Muscle of leg (tissue), 11 donors: ENCODE data around the gene GOLGA3. TPM values are rescaled to one million over a fixed set of nuclear protein-coding genes. Genes with fewer than 3 reads are reported as not detected.
"Not testable (repeated sequence)": the region's sequence is repeated elsewhere in the genome, so short reads cannot be mapped to it uniquely, and the experiment has no call there.

Experiments
- DNase-seq: peaks from one replicate; pipeline ENCODE4 v3.0.0; 2013
- H3K27ac ChIP-seq: one replicate; pipeline ENCODE4 v1.5.1; 2013; ENCODE audit warnings: mild to moderate bottlenecking, low read length, control low read depth
- H3K27me3 ChIP-seq: one replicate; pipeline ENCODE4 v1.6.1; 2013; ENCODE audit warnings: low read length; ENCODE audit not compliant: control insufficient read depth, insufficient read depth
- H3K36me3 ChIP-seq: one replicate; pipeline ENCODE4 v1.6.1; 2013; ENCODE audit warnings: low read length; ENCODE audit not compliant: control insufficient read depth, insufficient read depth
- H3K4me1 ChIP-seq: one replicate; pipeline ENCODE4 v1.6.1; 2013; ENCODE audit warnings: low read length; ENCODE audit not compliant: control insufficient read depth, insufficient read depth
- H3K4me3 ChIP-seq: one replicate; pipeline ENCODE4 v1.5.1; 2013; ENCODE audit warnings: low read length, control low read depth
- H3K9me3 ChIP-seq: replicated peaks from 2 replicates; pipeline ENCODE4 v1.6.1; 2013; ENCODE audit warnings: low read depth, low read length; ENCODE audit not compliant: control insufficient read depth
- WGBS: methylation state at CpG from one replicate; pipeline ENCODE4 v1.1.5; 2013; ENCODE audit warnings: missing lambda C conversion rate; ENCODE audit not compliant: insufficient coverage; 5-methylcytosine and 5-hydroxymethylcytosine counted together
- polyA plus RNA-seq, 8 donors: library from polyadenylated mRNA; unstranded; fragments of 120-200 nt; gene quantifications; one replicate each; pipeline versions ENCODE4 v1.2.1 to v1.2.3, GENCODE V29; 2013; ENCODE audit warnings: inconsistent platforms in 1 of 8, low replicate concordance in 1 of 8; ENCODE audit not compliant: insufficient read length in 8 of 8, insufficient read depth in 1 of 8
- total RNA-seq: library from RNA; stranded (reverse); fragments of 120-200 nt; gene quantifications from one replicate; pipeline ENCODE4 v1.2.4, GENCODE V29; 2013

The GOLGA3 gene
- total and polyA plus RNA-seq, 9 donors: 31.3 to 57.9 (median 41.3) TPM

DNA sequence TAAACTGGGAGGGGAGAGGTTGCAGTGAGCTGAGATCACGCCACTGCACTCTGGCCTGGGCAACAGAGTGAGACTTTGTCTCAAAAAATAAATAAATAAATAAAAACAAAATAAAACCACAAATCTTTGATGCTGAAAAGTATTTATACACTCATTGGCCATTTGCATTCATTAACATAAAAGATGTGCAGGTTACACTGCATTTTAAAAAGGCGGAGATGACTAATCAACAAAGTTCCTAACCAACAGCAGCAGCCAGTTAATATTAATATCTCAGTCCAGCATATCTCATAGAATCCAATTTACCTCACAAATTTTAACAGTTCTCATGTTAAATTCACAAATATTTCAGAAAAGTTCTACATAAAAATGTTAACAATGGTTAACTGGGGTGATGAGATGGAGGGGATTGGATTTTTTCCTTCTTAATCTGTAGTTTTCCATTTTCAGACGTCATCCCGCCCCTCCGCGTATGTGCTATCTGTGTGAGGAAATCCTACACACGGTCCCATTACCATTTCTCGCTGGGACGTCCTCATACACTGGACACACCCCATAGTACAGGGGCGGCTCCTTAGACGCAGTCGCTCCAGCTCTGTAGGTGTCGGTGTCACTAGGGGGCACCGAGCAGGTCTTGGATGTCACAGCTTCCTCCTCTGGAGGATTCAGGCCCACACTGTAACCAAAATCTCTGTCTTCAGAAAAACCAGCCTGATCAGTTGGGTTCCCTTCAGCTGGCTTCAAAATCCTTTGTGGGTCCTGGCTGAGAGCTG lies 74.3 kb downstream of the GOLGA3 start:
- no peaks in the 10 kb centered on the region for H3K27me3 ChIP-seq
- H3K36me3 ChIP-seq: peaks cover 55% of the 10 kb centered on the region
- no peak for DNase-seq
- H3K27ac ChIP-seq: no peak overlapping the region
- H3K4me3 ChIP-seq: no peak overlapping the region
- H3K9me3 ChIP-seq: no peaks in the 10 kb centered on the region
- 50% methylated on average over 11 of the region's 14 CpGs for WGBS
- H3K4me1 ChIP-seq: no peaks in the 10 kb centered on the region

DNA sequence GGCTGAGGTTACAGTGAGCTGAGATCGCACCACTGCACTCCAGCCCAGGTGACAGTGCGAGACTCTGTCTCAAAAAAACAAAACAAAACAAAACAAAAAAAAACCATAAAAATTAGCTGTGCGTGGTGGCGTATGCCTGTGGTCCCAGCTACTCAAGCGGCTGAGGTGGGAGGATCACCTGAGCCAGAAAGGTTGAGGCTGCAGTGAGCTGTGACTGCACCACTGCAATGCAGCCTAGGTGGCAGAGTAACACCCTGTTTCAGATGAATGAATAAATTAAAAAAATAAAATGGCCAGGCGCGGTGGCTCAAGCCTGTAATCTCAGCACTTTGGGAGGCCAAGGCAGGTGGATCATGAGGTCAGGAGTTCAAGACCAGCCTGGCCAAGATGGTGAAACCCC lies 75.0 kb downstream of the GOLGA3 start:
- H3K27me3 ChIP-seq, H3K9me3 ChIP-seq, H3K4me1 ChIP-seq, H3K4me3 ChIP-seq, H3K27ac ChIP-seq, DNase-seq: not testable (repeated sequence)
- peaks cover 61% of the 10 kb centered on the region for H3K36me3 ChIP-seq
- WGBS: 89% methylated on average over 3 of the region's 7 CpGs

DNA sequence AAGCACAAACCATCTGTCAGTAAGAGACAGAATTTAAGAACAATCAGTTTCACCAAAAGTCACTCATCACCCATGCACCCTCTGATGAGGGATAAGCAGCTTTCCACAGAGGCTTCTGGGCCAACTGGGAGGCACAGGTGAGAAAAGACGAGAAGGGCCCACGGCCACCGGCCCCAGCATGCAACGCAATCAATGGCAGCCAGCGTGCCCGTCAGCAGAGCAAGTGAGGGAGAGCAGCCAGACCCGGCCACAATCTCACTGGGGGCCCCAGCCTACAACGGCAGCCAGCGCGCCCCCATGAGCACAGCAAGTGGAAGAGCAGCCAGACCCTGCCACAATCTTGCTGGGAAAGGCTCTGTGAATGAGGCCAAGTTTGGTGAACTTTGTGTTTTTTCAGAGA lies 80.3 kb downstream of the GOLGA3 start:
- Histone ChIP-seq H3K27ac (no peak overlapping the region), H3K36me3 (peaks cover 83% of the 10 kb centered on the region), H3K9me3 (no peaks in the 10 kb centered on the region), H3K27me3 (no peaks in the 10 kb centered on the region), H3K4me1 (no peaks in the 10 kb centered on the region), H3K4me3 (no peak overlapping the region)
- DNase-seq: no peak
- 89% methylated on average over 10 of the region's 10 CpGs for WGBS

DNA sequence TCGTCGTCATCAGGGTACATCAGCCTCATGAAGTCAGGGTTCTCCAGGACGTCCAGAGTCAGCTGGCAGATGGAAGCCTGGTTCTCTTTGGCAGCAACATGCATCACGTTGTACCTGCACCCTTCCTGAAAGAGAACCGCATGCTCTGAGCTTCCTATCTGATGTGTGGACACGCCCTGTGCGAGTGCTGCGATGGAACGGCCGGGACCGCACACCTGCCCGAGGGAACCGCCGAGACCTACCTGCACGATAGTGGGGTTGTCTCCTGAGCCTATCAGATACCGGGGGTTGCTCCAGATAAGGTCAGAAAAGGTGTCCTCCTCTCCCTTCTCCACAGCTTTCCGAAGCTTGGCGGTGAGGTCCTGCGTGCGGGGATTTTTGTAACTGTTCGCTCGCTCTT lies 80.8 kb downstream of the GOLGA3 start:
- no peak for DNase-seq
- H3K27ac ChIP-seq: no peak overlapping the region

DNA sequence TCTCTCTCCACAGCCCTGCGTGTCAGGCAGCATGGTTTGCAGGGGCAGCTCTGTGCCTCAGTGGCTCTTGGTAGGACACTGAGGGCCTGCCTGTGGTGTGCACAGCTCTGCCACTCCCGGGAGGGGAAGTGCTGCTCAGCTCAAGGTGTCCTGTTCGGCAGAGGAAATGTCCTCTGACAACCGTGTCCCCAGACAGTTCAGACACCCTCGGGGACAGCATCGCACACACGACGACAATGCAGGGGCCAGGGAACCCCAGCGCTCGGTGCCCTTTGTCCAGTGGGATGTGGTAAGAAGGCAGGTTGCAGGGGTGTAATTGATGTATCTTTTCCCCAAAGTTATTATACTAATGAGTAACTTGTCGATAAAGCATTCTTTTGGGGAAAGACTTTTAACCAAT lies 81.3 kb downstream of the GOLGA3 start:
- H3K4me1 ChIP-seq: no peaks in the 10 kb centered on the region
- no peak overlapping the region for H3K4me3 ChIP-seq
- no peak for DNase-seq
- no peaks in the 10 kb centered on the region for H3K9me3 ChIP-seq
- peaks cover 85% of the 10 kb centered on the region for H3K36me3 ChIP-seq
- no peak overlapping the region for H3K27ac ChIP-seq
- H3K27me3 ChIP-seq: no peaks in the 10 kb centered on the region
- WGBS: 94% methylated on average over 5 of the region's 11 CpGs

More for the DNA sequence above, 80.8 kb downstream of the GOLGA3 start:
- Histone ChIP-seq H3K9me3 (no peaks in the 10 kb centered on the region), H3K36me3 (peaks cover 83% of the 10 kb centered on the region), H3K4me1 (no peaks in the 10 kb centered on the region), H3K27me3 (no peaks in the 10 kb centered on the region), H3K4me3 (no peak overlapping the region)
- 92% methylated on average over 16 of the region's 22 CpGs for WGBS

DNA sequence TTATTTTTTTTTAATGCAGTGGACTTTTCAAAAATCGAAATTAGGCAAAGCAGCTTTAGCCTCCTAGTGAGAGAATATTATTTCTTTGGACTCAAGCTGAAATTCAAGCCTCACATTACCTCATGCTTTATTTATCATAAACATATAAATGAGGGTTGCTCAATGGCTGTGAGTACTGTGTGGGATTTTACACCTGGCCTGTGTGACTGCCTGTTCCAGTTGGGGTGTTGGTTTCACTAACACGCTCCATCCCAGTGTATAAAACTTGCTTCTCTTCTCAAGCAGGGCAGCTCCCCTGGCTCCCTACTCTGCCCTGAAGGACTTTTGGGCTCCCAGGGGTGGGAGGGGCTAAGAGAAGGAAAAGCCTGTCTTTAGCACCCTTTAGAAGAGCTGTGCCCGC lies 82.1 kb downstream of the GOLGA3 start:
- Histone ChIP-seq H3K27me3 (no peaks in the 10 kb centered on the region), H3K4me1 (no peaks in the 10 kb centered on the region), H3K9me3 (no peaks in the 10 kb centered on the region), H3K4me3 (no peak overlapping the region), H3K36me3 (peaks cover 90% of the 10 kb centered on the region), H3K27ac (no peak overlapping the region)
- DNase-seq: no peak
- 89% methylated on average over 1 of the region's 3 CpGs for WGBS

DNA sequence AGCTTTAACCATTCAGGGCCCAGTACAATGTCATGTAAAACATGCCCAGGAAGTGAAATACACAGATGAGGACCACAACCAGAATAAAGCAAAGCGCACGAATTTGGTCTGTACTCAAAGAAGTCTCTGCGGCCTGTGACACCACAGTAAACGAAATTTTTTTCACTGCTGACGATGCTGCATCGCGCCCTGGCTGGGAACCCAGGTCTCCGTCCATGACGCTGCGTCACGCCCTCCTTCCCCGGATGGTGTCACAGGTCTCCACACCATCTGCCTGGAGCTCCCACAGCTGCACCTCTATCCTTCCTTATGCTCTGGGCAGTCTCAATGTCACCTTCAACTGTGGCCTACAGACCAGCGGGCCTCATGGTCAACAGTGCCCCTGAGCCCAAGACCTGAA lies 84.8 kb downstream of the GOLGA3 start:
- Histone ChIP-seq H3K4me3 (no peak overlapping the region), H3K27me3 (no peaks in the 10 kb centered on the region), H3K27ac (no peak overlapping the region), H3K36me3 (peaks cover 85% of the 10 kb centered on the region), H3K4me1 (no peaks in the 10 kb centered on the region), H3K9me3 (no peaks in the 10 kb centered on the region)
- DNase-seq: no peak
- WGBS: 94% methylated on average over 13 of the region's 13 CpGs

DNA sequence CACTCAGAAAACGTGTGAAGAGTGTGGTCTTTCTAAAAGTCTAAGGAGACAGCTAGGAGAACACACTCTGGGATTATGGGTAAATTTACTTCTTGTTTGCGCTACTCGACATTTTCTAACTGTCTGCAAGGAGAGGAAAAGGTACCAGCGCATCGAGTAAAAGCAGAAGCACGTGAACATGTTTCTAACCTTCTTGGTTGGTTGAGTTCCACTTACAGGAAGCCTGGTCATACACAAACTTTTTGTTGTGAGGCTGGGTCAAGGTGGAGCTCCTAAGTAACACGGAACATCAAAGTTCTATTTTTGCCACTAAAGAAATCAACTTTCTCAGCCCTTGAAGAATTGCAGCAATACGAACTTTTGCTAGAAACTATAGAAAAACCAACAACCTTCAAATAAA lies 87.0 kb downstream of the GOLGA3 start:
- H3K36me3 ChIP-seq: peaks cover 81% of the 10 kb centered on the region
- H3K4me1 ChIP-seq: no peaks in the 10 kb centered on the region
- no peak for DNase-seq
- WGBS: 93% methylated on average over 2 of the region's 8 CpGs
- no peak overlapping the region for H3K4me3 ChIP-seq
- no peak overlapping the region for H3K27ac ChIP-seq
- no peaks in the 10 kb centered on the region for H3K9me3 ChIP-seq
- H3K27me3 ChIP-seq: no peaks in the 10 kb centered on the region

DNA sequence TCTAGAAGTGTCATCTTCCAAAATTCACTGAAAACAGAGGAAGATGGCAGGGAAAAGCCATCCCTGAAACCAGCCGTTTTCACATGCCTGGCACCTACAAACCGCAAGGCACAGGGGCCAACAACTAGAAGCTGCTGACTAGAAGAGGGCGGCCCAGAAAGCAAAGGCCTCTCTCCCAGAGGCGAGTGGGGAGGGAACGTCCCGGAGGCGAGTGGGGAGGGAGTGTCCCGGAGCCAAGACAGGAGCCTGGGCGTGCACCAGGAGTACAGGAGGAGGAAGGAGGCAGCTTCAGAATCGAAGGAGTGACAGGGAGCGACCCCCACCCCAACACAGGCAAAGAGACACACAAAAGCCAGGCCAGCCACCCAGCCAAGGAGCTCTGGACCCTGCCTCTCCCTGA lies 88.0 kb downstream of the GOLGA3 start:
- no peak for DNase-seq
- H3K27ac ChIP-seq: no peak overlapping the region
- WGBS: 84% methylated on average over 3 of the region's 11 CpGs
- peaks cover 79% of the 10 kb centered on the region for H3K36me3 ChIP-seq
- H3K4me1 ChIP-seq: no peaks in the 10 kb centered on the region
- H3K9me3 ChIP-seq: no peaks in the 10 kb centered on the region
- no peaks in the 10 kb centered on the region for H3K27me3 ChIP-seq
- H3K4me3 ChIP-seq: no peak overlapping the region

DNA sequence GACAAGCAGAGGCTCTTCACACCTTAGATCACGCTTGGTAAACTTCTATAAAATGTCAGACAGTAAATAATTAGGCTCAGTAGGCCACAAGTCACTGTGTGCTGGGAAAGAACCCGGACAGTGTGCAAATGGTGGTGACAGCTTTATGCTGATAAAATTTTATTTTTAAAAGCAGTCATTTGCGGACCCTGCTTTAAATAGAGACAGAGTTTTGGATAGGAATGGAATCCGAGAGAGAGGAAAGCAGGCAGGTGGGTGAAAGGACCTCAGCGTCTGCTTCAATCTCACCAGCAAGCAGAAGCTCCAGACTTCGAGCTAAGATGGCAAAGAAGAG lies 88.4 kb downstream of the GOLGA3 start:
- Histone ChIP-seq H3K4me1 (no peaks in the 10 kb centered on the region), H3K27ac (no peak overlapping the region), H3K36me3 (peaks cover 79% of the 10 kb centered on the region), H3K4me3 (no peak overlapping the region), H3K27me3 (no peaks in the 10 kb centered on the region), H3K9me3 (no peaks in the 10 kb centered on the region)
- WGBS: 91% methylated on average over 4 of the region's 6 CpGs
- DNase-seq: no peak
